Measurements from ENCODE around the gene PRDM15. TPM values are rescaled to one million over a fixed set of nuclear protein-coding genes. Genes with fewer than 3 reads are reported as not detected.

PRDM15 gene
- total RNA-seq, 4 donors from 2014 or later: 4.7 to 9.2 (median 5.4) TPM

GRCh38 chr21:41854426-41854995, 24.6 kb downstream of the PRDM15 start:
- H3K4me3 ChIP-seq: no peak overlapping the region
- H3K36me3 ChIP-seq: peaks cover 5 to 97% (median 15%) of the 10 kb centered on the region in 3 donors
- TF ChIP-seq POLR2A (IDR thresholded peaks at IDR 0.05) (no peak), CTCF (IDR thresholded peaks at IDR 0.05) (no peak)
- 93 to 95% methylated on average over 18 to 20 of the region's 31 CpGs for WGBS, 2 donors
- no peaks in the 10 kb centered on the region for H3K9me3 ChIP-seq
- H3K4me1 ChIP-seq: no peaks in the 10 kb centered on the region
- no peaks in the 10 kb centered on the region for H3K27me3 ChIP-seq
- intact Hi-C loops (cut with DNase I): no loop called here
- no peak for DNase-seq
- no peak overlapping the region for H3K27ac ChIP-seq

GRCh38 chr21:41852929-41853320, 26.2 kb downstream of the PRDM15 start:
- H3K4me3 ChIP-seq: no peak overlapping the region
- H3K27me3 ChIP-seq: no peaks in the 10 kb centered on the region
- H3K4me1 ChIP-seq: no peaks in the 10 kb centered on the region
- H3K9me3 ChIP-seq: no peaks in the 10 kb centered on the region
- 85 to 89% methylated on average over 4 to 9 of the region's 9 CpGs for WGBS, 2 donors
- peaks cover 0 to 97% (median 11%) of the 10 kb centered on the region in 3 donors for H3K36me3 ChIP-seq
- TF ChIP-seq CTCF (IDR thresholded peaks at IDR 0.05) (no peak), POLR2A (IDR thresholded peaks at IDR 0.05) (no peak)
- intact Hi-C loops (cut with DNase I): no loop called here
- DNase-seq: no peak
- no peak overlapping the region for H3K27ac ChIP-seq

- no peak for TF ChIP-seq POLR2A (IDR thresholded peaks at IDR 0.05)
- intact Hi-C loops (cut with DNase I): no loop called here
- H3K27me3 ChIP-seq: no peaks in the 10 kb centered on the region
- peaks cover 0 to 97% (median 11%) of the 10 kb centered on the region in 3 donors for H3K36me3 ChIP-seq
- no peaks in the 10 kb centered on the region for H3K4me1 ChIP-seq
- 90 to 96% methylated on average over 5 to 12 of the region's 21 CpGs for WGBS, 2 donors
- H3K27ac ChIP-seq: no peak overlapping the region
- no peak for DNase-seq
- H3K4me3 ChIP-seq: no peak overlapping the region
- H3K9me3 ChIP-seq: no peaks in the 10 kb centered on the region
Observed at GRCh38 chr21:41852151-41852928, 26.8 kb downstream of the PRDM15 start.

- H3K4me1 ChIP-seq: no peaks in the 10 kb centered on the region
- H3K4me3 ChIP-seq: no peak overlapping the region
- no peak overlapping the region for H3K27ac ChIP-seq
- no peaks in the 10 kb centered on the region for H3K27me3 ChIP-seq
- intact Hi-C loops (cut with DNase I): no loop called here
- H3K9me3 ChIP-seq: no peaks in the 10 kb centered on the region
- WGBS, 2 donors: 83 to 86% methylated on average over 13 to 18 of the region's 23 CpGs
- peaks cover 0 to 97% (median 11%) of the 10 kb centered on the region in 3 donors for H3K36me3 ChIP-seq
- TF ChIP-seq POLR2A (IDR thresholded peaks at IDR 0.05): no peak
- DNase-seq: no peak
Observed at GRCh38 chr21:41851090-41851790, 27.9 kb downstream of the PRDM15 start.

- no peaks in the 10 kb centered on the region for H3K4me1 ChIP-seq
- H3K9me3 ChIP-seq: no peaks in the 10 kb centered on the region
- DNase-seq: no peak
- H3K27ac ChIP-seq: no peak overlapping the region
- no peak overlapping the region for H3K4me3 ChIP-seq
- no peaks in the 10 kb centered on the region for H3K27me3 ChIP-seq
- TF ChIP-seq POLR2A (IDR thresholded peaks at IDR 0.05) (no peak), CTCF (IDR thresholded peaks at IDR 0.05) (no peak)
- WGBS, 2 donors: 86 to 94% methylated on average over 7 to 8 of the region's 9 CpGs
- H3K36me3 ChIP-seq: peaks cover 0 to 99% (median 11%) of the 10 kb centered on the region in 3 donors
- intact Hi-C loops (cut with DNase I): no loop called here
Observed at GRCh38 chr21:41850085-41850484, 29.1 kb downstream of the PRDM15 start.

All from esophagus squamous epithelium (tissue), 5 donors.